NCI-H2029 treated with DMSO at 0.1 percent for 48 hours (cell line): ENCODE data around the gene SLC25A12.
"Not testable (repeated sequence)": the region's sequence is repeated elsewhere in the genome, so short reads cannot be mapped to it uniquely, and the experiment has no call there.

Experiments used
- DNase-seq: peaks from one replicate; lab custom pipeline; 2025; lab: John Stamatoyannopoulos, UW

The SLC25A12 gene, protein sequence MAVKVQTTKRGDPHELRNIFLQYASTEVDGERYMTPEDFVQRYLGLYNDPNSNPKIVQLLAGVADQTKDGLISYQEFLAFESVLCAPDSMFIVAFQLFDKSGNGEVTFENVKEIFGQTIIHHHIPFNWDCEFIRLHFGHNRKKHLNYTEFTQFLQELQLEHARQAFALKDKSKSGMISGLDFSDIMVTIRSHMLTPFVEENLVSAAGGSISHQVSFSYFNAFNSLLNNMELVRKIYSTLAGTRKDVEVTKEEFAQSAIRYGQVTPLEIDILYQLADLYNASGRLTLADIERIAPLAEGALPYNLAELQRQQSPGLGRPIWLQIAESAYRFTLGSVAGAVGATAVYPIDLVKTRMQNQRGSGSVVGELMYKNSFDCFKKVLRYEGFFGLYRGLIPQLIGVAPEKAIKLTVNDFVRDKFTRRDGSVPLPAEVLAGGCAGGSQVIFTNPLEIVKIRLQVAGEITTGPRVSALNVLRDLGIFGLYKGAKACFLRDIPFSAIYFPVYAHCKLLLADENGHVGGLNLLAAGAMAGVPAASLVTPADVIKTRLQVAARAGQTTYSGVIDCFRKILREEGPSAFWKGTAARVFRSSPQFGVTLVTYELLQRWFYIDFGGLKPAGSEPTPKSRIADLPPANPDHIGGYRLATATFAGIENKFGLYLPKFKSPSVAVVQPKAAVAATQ

DNA sequence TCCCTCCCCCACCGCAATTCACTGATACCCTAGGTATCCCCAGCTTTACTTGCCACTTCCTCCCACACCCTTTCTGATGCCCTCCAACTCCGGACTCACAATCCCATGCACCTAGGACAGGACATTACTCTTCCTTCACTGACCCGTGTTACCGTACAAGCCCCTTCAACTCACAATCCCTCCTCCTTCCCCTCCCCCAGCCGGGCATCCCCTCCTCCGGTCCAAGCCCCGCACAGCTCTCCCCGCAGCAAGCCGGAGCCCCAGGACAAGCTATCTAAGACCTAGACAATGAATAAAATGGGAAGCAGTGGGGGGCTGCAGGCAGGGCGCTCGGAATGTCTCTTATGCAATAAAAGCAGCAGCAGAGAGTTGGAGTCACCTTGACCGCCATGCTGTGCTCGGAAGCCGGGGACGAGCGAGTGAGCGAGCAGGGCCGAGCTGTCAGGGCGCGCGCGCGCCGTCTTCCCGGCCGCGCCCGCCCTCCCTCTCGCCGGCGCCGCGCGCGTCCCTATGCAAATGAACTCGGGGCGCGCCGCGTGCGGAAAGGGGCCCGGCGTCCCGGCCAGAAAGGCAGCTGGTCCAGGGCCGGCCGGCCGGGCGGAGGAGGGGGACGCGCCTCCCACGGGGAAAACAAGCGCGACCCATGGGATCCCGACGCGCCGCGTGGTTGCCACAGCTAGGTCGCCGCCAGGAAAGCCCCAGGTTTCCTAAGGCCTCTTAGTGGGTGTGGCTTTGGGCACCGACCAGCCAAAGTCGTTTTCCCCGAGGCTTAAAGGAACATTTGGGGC is at the start of gene SLC25A12:
Gene SLC25A12, minus strand, starts transcription at position 421 of the 788 bp plus-strand sequence. Its CDS starts 30 bp downstream, at position 391.
- peak; percentile 41 for DNase-seq

DNA sequence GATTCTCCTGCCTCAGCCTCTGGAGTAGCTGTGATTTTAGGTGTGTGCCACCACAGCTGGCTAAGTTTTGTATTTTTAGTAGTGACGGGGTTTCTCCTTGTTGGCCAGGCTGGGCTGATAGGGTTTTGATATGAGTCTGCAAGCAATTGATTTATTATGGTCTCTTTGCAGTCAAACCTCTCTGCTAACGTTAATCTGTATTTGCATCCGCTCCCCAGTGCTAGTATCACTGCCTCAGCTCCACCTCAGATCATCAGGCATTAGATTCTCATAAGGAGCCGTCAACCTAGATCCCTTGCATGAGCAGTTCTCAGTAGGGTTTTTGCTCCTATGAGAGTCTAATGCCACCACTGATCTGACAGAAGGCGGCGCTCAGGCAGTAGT is 47.3 kb upstream of the SLC25A12 start:
- DNase-seq = no peak

DNA sequence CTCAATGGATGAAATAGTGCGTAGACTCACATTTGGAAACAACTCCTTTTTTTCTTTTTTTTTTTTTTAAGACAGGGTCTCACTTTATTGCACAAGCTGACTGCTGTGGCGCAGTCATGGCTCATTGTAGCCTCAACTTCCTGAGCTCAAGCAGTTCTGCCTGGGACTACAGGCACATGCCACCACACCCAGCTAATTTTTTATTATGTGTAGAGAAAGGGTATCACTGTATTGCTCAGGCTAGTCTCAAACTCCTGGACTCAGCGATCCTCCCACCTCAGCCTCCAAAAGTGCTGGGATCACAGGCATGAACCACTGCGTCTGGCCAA is 45.7 kb upstream of the SLC25A12 start:
- DNase-seq = no peak

DNA sequence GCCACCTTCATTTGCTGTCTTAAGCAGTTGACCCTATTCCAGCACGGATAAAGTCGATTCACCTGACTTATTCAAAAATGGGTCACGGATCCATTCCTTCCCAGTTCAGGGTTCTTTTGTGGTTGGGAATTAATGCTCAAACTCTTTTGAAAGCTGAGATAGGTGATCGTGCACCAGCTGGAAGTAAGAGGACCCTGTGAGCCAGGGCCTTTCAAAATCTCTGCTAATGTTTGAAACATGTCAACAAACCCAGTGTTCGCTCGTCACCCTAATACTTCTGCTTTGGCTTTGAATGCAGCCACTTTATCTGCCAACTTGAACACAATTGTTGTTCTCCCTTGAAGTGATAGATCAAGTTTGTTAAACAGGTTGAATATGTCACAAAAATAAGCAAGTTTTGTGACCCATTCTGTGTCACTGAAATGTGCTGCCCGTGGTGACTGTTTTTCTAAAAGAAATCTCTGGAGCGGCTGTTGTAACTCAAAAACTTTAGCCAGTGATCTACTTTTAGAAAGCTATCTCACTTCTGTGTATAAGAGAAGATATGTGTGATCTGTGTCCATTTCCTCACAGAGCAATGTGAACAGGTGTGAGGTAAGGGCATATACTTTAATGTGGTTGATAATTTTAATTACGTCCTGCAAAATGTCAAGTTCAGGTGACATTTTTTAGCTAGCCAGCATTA is 45.2 kb upstream of the SLC25A12 start:
- DNase-seq = no peak

DNA sequence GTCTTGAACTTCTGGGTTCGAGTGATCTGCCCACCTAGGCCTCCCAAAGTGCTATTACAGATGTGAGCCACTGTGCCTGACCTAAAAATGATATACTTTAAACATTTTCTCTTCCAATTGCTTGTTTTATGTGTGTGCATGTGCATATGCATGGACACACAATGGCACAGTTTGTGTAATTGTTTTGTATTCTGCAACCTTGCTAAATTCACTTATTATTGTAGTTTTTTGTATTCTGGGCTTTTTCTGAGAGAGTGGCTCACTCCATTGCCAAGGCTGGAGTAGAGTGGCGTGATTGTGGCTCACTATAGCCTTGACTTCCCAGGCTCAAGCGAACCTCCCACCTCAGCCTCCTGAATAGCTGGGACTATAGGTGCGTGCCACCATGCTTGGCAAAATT is 36.3 kb upstream of the SLC25A12 start:
- DNase-seq = no peak

DNA sequence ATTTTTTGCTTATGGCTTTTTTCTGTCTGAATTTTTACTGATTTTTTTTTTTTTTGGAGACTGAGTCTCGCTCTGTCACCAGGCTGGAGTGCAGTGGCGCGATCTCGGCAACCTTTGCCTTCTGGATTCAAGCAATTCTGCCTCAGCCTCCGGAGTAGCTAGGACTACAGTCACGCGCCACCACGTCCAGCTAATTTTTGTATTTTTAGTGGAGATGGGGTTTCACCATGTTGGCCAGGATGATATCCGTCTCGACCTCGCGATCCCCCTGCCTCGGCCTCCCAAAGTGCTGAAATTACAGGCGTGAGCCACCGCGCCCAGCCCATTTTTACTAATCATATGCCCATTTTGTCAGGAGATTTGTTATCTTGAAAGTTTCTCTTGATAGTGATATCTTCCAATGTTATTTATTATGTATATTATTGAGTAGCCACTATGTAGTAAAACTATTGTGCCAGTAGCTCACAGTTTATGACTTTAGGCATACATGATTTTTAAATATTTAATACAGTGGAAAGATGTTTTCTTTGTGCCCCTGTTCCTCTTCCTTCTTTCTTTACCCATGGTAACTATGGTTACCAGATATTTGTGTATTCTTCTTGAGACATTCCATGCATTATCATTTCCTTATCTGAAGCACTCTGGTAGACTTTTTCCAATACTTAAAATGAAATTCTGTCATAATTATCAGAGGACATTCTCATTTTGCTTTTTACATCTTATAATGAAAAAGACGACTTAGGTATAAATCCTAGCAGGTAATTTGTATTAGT is 30.3 kb upstream of the SLC25A12 start:
- DNase-seq = no peak

DNA sequence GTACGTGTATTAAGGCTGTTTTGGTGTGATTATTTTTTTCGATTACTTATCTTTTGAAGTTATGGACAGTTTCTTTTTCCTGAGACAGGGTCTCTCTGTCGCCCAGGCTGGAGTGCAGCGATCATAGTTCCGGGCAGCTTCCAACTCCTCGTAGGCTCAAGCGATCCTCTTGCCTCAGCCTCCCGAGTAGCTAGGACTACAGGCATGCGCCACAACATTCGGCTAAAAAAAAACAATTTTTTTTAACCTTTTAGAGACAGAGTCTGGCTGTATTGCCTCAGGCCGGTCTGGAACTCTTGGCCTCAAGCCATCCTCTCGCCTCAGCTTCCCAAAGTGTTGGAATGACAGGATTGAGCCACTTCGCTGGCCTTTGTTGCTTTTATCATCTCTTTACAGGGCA is 29.2 kb upstream of the SLC25A12 start:
- peak; percentile 26 for DNase-seq

DNA sequence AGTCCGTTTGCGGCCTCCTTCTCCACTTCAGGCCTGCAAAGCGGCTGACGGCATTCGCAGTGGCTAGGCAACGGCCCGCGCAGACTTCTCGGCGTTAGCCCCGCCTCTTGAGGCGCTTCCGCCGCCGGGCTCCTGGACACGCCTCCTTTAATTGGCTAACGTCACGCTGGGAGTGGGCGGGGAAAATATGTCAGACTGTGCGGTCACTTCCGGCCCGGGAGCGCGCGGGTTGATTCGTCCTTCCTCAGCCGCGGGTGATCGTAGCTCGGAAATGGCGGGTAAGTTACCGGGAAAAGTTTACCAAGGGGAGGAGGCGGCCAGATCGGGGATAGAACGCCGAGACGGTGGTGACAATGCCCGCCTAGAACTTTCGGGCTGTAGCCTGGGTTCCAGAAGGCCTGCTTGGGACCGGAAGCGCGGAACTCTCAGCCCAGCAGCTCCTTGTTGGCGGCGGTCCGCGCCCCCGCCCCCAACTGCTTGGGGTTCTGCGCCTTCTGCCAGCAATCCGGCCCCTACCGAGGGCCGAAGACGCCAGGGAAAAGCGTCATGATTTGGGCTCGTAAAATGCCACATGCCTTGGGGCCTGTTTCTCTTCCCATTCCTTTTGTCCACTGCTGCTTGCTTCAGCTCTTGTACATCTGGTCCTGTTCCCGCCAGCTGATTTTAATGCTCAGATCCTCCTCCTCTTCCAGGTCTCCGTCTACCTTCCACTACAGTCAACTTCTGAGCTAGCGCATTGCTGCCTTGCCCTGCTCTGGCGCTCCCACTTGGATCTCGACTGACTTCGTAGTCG is 28.4 kb upstream of the SLC25A12 start, which contains the start of gene HAT1:
Gene HAT1, plus strand, starts transcription at position 232 of the 793 bp plus-strand sequence. Its CDS starts 40 bp downstream, at position 272.
- peak; percentile 92 for DNase-seq

DNA sequence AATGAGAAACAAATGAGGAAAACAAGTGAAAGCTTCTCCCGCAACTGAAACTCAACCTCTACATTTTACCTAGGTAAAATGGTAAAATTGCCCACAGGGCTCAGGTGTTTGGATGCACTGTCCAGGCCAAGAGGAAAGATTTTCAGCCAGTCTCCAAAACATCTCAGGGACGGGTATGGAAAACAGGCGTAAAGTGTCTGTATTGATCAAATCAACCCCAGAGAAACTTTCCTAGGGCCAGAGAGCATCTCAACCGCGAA is 27.9 kb upstream of the SLC25A12 start:
- no peak for DNase-seq

DNA sequence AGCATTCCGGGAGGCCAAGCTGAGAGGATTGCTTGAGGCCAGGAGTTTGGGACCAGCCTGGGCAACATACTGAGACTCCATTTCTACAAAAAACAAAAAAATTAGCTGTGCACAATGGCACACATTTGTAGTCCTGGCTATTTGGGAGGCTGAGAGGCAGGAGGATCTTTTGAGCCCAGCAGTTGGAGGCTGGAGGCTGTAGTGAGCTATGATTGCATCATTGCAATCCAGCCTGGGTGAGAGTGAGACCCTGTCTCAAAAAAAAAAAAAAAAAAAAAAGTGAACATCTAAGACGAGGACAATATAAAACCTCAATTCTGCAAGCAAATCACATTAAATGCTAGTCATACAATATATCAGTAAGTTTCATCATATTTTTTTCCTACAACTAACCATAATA is 25.4 kb upstream of the SLC25A12 start:
- no peak for DNase-seq

DNA sequence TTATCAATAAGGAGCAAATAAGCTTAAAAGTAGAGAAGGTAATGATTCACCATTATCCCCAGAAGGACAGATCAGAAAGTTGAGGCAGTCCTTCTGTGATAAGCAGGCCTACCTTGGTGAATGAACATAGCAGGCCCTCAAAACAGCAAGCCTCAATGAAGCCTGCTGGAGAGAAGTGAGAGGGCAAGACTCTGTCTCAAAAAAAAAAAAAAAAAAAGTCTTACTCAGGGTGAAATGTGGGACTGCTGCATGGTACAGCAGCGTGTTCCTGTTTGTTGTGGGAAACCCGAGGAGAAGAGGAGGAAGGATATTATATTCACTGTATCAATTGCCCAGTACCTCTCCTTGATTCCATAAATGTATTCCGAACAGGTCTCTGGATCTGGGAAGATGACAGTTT is 19.5 kb upstream of the SLC25A12 start:
- DNase-seq = no peak

DNA sequence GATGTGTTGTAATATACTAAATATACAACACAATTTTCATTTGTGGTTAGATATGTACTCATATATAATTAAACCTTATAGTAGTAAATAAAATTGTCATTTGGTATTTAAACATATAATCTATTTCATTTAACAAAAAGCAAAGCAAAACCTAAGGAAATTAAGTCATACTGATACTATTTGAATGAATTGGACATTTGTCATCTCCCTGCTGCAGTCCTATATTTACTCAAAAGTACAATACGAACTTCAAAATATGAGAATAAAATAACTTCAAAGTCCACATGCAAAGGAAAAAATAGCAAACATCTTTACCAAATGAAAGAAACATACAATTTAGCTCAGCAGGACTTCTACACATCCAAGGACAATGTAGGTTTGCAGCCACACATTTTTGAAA is 16.4 kb upstream of the SLC25A12 start:
- no peak for DNase-seq

DNA sequence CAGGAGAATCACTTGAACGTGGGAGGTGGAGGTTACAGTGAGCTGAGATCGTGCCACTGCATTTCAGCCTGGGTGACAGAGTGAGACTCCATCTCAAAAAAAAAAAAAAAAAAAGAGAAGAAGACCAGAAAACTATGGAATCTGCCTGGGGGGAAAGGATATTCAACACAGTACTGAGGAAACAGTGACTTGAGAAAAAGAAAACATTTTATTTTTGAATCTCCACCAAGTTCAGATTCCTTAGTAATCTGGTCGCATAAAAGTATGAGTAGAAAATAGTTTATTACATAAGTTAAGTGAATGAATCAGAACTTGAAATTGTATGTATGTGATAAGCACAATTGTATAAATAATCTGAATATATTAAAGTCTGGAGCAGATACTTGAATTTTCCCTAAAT is 15.2 kb upstream of the SLC25A12 start:
- no peak for DNase-seq

DNA sequence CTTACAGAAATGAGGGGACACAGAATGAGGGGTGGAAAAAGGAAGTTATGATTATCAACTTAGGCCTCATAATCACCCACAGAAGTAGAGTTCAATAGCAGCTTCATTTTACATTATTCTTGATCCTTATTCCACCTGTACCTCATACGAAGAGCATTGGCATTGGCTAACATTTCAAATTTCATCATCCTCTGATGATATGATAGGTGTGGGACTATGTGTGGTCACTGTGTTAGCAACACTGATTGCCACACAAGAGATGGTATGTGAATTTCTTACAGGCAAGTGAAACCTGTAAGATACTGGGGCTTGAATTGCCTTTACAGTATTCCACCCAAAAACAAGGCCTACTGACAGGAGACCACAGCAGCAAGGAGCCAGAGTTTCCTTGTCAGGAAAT is 14.2 kb upstream of the SLC25A12 start:
- no peak for DNase-seq

DNA sequence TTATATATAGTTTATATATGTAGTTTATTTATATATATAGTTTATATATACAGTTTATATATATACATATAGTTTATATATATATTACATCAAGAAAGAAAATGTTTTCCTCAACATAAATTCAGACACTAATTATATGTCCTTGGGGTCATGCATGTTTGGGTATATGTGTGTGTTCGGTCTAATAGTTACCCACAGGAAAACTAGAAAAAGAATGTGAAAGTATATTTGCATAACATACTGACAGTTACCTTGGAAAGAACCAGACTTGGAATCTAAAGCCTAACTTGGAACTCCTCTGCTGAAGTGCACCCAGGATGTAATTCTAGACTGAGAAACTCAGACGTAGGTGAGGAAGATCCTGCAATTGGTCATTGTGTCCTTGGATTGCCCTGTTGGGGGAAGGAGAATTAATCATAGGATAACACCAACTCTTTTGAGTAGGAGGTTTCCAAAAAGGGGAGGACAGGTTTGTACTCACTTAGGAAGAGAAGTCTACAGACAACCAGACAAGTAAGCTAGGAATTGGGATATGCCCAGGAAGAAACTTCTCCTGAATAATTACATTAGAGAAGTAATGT is 8.9 kb upstream of the SLC25A12 start:
- DNase-seq = no peak

DNA sequence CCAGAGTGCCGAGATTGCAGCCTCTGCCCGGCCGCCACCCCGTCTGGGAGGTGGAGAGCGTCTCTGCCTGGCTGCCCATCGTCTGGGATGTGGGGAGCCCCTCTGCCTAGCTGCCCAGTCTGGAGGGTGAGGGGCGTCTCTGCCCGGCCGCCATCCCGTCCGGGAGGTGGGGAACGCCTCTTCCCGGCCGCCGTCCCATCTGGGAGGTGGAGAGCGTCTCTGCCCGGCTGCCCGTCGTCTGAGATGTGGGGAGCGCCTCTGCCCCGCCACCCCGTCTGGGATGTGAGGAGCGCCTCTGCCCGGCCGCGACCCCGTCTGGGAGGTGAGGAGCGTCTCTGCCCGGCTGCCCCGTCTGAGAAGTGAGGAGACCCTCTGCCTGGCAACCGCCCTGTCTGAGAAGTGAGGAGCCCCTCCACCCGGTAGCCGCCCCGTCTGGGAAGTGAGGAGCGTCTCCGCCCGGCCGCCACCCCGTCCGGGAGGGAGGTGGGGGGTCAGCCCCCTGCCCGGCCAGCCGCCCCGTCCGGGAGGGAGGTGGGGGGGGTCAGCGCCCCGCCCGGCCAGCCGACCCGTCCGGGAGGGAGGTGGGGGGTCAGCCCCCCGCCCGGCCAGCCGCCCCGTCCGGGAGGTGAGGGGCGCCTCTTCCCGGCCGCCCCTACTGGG is 5.7 kb upstream of the SLC25A12 start:
- DNase-seq = not testable (repeated sequence)

DNA sequence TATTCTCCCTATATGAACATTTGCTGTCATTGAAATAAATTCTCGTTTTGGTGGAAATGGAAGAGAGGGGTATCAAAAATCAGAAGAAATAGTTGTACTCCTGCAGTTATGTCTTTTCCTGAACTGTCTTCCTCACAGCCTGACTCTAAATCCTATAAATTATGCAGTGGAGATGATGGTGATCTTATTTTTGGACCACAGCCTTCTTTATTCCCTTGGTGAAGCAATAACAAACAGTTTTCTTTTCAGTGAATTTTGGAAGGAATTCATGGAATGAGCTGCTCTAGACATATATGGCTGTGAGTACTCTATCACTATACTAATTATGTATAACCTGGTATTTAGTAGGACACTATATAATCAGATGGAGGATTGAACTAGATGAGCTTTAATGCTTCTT is 1.7 kb upstream of the SLC25A12 start:
- DNase-seq = no peak

DNA sequence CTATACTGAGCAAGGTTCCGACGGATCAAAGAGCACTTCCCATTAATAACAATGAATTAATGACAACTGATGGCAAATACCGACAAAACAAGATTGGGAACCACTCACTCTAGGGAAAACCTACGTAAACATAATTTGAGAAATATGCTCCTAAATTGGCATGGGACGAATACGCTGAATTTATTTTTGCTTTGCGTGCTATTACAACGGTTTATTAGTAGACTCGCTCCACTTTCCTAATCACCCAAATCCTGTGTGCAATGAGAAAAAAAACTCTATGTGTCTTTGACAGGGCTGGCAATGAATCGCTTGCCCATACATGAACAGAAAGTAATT is 536 bp upstream of the SLC25A12 start:
- no peak for DNase-seq

DNA sequence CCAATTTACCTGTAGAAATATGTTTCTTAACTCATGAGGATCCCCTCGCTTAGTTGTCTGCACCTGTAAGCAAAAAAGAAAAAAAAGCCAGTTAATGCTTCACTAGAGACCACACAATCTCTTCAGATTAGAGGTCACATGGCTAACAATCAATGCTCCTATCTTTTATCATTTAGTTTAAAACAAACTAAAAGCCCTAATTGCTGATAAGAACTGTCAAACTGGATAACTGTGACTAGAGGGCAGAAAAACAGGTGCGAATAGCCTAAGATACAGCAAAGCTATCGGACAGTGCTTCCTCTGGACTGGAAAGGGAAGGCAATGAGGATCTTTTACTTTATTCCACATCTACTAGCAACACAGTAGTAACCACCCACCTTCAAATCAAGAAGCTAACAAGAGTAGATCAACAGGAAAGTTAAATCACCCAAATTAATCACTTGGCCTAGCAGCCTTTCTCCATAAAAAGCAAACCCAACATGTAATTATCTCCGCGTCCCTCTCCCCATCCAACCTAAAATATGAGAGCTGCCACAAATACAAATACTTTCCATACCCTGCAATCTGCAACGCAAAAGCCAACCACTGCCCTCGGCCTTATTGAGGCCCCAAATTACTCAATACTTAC is 734 bp downstream of the SLC25A12 start:
- no peak for DNase-seq

DNA sequence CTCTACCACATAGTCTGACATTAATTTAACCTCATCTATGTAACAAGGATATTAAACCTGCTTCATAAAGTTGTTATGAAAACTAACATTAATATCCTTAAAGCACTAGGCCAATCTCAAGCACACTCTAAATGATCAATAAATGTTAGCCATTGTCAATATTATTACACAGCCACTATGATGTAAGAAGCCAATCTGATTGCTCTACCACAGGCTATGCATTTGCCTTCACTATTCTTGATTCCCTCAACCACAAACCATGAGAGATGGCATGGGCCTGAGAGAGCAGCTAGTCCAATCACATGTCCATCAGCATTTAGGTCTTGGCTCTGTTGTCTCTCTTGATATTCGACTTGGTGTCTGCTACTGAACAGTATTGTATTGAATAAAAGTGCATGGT is 4.2 kb downstream of the SLC25A12 start:
- peak; percentile 7 for DNase-seq
